Fibroblast of the aortic adventitia (primary cell): Measurements from ENCODE around the gene C2CD4A. TPM values are rescaled to one million over a fixed set of nuclear protein-coding genes. Genes with fewer than 3 reads are reported as not detected.

ENCODE experiments used
- DNase-seq: peaks from one replicate; pipeline ENCODE4 v3.0.0-alpha.2; 2010; ENCODE audit warnings: low read depth
- H3K4me3 ChIP-seq: 2 replicates; pipeline ENCODE4 v1.5.1; 2011; ENCODE audit warnings: low read depth, mild to moderate bottlenecking, control low read depth, low read length, moderate library complexity
- CTCF ChIP-seq: IDR thresholded peaks from 2 replicates; pipeline ENCODE4 v1.5.1; 2011; ENCODE audit warnings: mild to moderate bottlenecking, low read length, control low read depth, inconsistent platforms; ENCODE audit not compliant: insufficient read depth
- total RNA-seq: library from RNA; depleted of rRNA; stranded (reverse); fragments of >200 nt; gene quantifications from 2 replicates; pipeline ENCODE4 v1.2.3, GENCODE V29; 2012; ENCODE audit warnings: low replicate concordance

The C2CD4A gene
- total RNA-seq, 1 donor: not detected

- no peak for TF ChIP-seq CTCF
Measured at GRCh38 chr15:62069551-62069950, 2.8 kb downstream of the C2CD4A start.

GRCh38 chr15:62071711-62072308 lies 5.0 kb downstream of the C2CD4A start:
- DNase-seq: peak; percentile 76
- no peak overlapping the region for H3K4me3 ChIP-seq
- TF ChIP-seq CTCF: peak; percentile 59

More at GRCh38 chr15:62069551-62069950, 2.8 kb downstream of the C2CD4A start:
- no peak for DNase-seq
- H3K4me3 ChIP-seq: no peak overlapping the region

GRCh38 chr15:62075595-62076277 lies 9.0 kb downstream of the C2CD4A start:
- DNase-seq: peak; percentile 39
- TF ChIP-seq CTCF: no peak
- no peak overlapping the region for H3K4me3 ChIP-seq

GRCh38 chr15:62079594-62079993 lies 12.8 kb downstream of the C2CD4A start:
- DNase-seq: no peak
- no peak overlapping the region for H3K4me3 ChIP-seq
- TF ChIP-seq CTCF: no peak

GRCh38 chr15:62083194-62084154 lies 16.7 kb downstream of the C2CD4A start:
- TF ChIP-seq CTCF: no peak
- H3K4me3 ChIP-seq: no peak overlapping the region
- no peak for DNase-seq

GRCh38 chr15:62085740-62086139 lies 19.0 kb downstream of the C2CD4A start:
- no peak for DNase-seq

More at GRCh38 chr15:62085740-62086139, 19.0 kb downstream of the C2CD4A start:
- TF ChIP-seq CTCF: no peak
- no peak overlapping the region for H3K4me3 ChIP-seq
